Measurements from ENCODE around the gene KRTAP10-11. TPM values are rescaled to one million over a fixed set of nuclear protein-coding genes. Genes with fewer than 3 reads are reported as not detected.
"Not testable (repeated sequence)": the region's sequence is repeated elsewhere in the genome, so short reads cannot be mapped to it uniquely, and the experiment has no call there.

The KRTAP10-11 gene, protein sequence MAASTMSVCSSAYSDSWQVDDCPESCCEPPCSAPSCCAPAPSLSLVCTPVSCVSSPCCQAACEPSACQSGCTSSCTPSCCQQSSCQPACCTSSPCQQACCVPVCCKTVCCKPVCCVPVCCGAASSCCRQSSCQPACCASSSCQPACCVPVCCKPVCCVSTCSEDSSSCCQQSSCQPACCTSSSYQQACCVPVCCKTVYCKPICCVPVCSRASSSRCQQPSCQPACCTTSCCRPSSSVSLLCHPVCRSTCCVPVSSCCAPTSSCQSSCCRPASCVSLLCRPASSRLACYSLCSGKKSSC
- polyA plus RNA-seq (ENCODE audit: insufficient read length in 3 of 3): not detected
- long read RNA-seq, donor 1: 0 reads
- long read RNA-seq, donor 2: 0 reads
- long read RNA-seq, donor 3: 0 reads
- long read RNA-seq, donor 4: 0 reads
- long read RNA-seq, donor 5, partial matches to known transcripts: 0 of 1 reads
- long read RNA-seq, donor 5, other reads (novel, unspliced or antisense): 0 of 1 reads
- long read RNA-seq, donor 6: 0 reads
- long read RNA-seq, donor 7: 0 reads
- long read RNA-seq, donor 8, partial matches to known transcripts: 0 of 1 reads
- long read RNA-seq, donor 8, other reads (novel, unspliced or antisense): 0 of 1 reads
- long read RNA-seq, donor 9: 0 reads
- long read RNA-seq, donor 10: 0 reads
- long read RNA-seq, donor 11: 0 reads
- long read RNA-seq, donor 12: 0 reads
- long read RNA-seq, donor 13: 0 reads
- long read RNA-seq, donor 14: 0 reads
- long read RNA-seq, donor 15: 0 reads
- long read RNA-seq, donor 16: 0 reads

DNA sequence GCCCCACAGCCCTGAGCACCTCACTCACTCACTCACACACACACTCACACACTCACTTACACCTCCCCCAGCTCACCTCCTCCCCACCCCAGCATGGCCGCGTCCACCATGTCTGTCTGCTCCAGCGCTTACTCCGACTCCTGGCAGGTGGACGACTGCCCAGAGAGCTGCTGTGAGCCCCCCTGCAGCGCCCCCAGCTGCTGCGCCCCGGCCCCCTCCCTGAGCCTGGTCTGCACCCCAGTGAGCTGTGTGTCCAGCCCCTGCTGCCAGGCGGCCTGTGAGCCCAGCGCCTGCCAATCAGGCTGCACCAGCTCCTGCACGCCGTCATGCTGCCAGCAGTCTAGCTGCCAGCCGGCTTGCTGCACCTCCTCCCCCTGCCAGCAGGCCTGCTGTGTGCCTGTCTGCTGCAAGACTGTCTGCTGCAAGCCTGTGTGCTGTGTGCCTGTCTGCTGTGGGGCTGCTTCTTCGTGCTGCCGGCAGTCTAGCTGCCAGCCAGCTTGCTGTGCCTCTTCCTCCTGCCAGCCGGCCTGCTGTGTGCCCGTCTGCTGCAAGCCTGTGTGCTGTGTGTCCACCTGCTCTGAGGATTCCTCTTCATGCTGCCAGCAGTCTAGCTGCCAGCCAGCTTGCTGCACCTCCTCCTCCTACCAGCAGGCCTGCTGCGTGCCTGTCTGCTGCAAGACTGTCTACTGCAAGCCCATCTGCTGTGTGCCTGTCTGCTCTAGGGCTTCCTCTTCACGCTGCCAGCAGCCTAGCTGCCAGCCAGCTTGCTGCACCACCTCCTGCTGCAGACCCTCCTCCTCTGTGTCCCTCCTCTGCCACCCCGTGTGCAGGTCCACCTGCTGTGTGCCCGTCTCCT lies at the start of gene KRTAP10-11:
Gene KRTAP10-11, plus strand, starts transcription at position 49 of the 856 bp plus-strand sequence. Its CDS starts 45 bp downstream, at position 94.
- DNase-seq: not testable (repeated sequence)

DNA sequence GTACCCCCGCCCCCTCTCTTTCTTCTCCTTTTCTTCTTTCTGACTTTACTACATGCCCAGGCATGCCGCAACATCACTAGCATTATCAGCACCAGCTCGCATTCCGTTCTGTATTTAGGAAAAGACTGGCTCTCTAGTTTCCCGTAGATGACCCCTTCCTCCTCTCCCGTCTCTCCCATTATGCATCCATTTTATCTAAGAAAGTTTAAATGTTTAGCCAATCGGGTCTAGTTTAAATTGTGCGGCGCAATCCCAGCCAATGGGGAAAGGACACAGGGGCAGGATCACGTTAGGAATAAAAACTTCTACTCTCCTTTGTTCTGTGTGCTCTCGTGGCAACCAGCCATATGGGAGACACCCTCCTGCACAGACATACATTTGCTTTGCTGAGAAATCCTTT lies 48.2 kb upstream of the KRTAP10-11 start:
- DNase-seq: no peak

DNA sequence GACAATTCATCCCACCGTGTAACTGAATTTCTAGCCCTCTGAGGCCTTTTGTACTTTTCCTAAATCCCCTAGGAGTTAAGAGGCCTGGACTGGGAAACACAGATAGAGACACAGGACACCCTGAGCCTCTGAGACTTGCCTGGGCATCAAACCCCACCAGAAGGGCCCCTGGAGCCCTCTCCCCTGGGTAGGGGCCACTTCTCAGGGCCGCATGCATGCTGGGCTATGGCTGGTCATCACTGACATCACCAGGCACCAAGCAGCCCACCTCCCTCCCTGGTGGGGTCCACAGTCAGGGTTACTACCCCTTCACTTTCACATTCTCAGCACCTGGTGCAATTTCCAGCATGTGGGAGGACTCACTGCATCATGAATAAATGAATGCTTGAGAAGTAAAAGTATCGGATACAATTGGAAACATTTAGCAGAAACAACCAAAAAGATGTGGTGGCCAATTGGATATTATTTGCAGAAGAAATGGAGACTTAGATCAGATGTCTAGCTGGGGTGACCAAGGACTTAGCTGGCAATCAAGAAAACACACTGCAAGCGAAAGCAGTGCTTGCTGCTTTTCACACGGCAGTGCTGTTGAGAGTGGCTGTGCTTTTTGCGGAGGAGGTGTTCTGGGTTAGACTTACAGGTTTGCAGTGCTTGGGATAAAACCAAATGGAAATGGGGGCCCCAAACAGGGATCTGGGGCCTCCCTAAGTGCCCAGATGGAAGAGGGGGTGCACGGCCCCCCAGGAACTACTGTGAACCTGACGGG lies 46.8 kb upstream of the KRTAP10-11 start:
- no peak for DNase-seq

DNA sequence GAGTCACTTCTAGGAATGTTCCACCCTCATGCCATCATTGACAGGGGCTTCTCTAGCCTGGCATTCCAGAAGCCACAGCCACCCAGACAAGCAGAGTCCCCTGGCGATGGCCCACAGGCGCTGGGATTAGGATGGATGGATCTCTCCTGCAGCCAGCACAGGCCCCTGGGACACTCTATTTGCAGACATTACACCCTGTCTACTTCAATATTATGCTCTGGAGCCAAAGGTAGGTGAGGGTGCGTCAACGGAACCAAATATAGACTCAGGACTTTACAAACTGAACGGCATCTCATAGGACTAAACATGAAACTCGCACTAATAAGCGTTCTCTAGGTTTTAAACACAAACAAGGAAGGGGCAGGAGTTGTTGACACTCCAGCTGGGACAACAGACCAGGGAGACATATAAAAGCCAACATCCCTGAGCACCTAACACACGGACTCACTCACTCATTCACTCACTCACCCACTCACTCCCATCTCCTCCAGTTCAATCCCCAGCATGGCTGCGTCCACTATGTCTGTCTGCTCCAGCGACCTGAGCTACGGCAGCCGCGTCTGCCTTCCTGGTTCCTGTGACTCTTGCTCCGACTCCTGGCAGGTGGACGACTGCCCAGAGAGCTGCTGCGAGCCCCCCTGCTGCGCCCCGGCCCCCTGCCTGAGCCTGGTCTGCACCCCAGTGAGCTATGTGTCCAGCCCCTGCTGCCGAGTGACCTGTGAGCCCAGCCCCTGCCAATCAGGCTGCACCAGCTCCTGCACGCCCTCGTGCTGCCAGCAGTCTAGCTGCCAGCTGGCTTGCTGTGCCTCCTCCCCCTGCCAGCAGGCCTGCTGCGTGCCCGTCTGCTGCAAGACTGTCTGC lies 45.9 kb upstream of the KRTAP10-11 start, which contains the start of gene KRTAP10-7:
Gene KRTAP10-7, plus strand, starts transcription at position 480 of the 861 bp plus-strand sequence. Its CDS starts 25 bp downstream, at position 505.
- not testable (repeated sequence) for DNase-seq

DNA sequence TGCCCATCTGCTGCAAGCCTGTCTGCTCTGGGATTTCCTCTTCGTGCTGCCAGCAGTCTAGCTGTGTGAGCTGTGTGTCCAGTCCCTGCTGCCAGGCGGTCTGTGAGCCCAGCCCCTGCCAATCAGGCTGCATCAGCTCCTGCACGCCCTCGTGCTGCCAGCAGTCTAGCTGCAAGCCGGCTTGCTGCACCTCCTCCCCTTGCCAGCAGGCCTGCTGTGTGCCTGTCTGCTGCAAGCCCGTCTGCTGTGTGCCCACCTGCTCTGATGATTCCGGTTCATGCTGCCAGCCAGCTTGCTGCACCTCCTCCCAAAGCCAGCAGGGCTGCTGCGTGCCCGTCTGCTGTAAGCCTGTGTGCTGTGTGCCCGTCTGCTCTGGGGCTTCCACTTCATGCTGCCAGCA lies 45.1 kb upstream of the KRTAP10-11 start:
- not testable (repeated sequence) for DNase-seq

DNA sequence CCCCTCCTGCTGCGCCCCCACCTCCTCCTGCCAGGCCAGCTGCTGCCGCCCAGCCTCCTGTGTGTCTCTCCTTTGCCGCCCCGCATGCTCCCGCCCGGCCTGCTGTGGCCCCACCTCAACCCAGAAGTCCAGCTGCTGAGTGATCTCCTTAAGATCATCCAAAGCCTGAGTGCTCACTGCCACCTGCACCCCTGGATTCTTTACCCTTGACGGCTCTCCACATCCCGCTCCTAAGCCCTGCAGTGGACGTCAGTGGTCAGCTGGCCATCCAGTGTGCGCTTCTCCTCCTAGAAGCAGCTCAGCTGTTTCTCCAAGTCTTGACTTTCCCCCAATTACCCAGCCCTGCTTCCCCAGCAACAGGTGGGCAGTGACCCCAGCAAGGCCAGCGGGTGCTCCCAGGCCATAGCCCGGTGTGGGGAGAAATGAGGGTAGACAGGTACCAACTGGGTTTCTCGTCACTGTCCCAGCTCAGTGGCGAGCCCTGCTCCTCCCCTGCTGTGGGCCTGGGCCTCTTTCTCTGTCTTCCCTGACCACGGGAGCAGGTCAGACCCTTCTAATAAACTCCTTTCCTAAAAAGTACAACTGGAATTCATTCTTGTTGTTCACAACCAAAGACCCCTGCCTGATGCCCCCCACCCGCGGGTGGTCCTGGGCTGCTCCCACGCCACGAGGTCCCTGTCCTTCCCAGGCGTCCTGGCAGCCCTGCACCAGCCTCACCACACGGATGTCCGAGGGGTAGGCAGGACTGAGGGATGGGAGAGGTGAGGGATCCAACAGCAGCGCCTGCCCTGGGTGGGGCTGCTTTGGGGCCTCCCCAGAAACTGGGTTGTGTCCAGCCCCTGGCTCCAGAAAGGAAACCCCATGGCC lies 44.4 kb upstream of the KRTAP10-11 start:
- no peak for DNase-seq

DNA sequence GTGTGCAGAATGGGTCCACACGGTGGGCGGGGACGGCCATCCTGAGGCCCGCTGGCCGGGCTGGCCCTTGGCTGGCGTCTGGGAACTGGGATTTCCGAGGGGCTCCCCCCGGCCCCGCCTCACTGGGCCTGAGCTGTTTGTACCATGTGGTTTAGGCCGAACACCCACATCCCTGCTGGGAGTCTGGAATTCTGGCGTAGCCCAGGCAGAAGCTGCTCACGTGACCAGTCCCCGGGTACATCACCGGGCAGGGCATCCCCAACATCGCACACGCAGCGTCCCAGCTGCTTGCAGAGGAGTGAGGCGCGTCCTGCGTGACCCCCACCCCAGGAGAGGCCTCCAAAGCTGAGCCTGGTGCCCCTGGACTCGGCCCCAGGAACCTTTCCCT lies 43.8 kb upstream of the KRTAP10-11 start:
- no peak for DNase-seq

DNA sequence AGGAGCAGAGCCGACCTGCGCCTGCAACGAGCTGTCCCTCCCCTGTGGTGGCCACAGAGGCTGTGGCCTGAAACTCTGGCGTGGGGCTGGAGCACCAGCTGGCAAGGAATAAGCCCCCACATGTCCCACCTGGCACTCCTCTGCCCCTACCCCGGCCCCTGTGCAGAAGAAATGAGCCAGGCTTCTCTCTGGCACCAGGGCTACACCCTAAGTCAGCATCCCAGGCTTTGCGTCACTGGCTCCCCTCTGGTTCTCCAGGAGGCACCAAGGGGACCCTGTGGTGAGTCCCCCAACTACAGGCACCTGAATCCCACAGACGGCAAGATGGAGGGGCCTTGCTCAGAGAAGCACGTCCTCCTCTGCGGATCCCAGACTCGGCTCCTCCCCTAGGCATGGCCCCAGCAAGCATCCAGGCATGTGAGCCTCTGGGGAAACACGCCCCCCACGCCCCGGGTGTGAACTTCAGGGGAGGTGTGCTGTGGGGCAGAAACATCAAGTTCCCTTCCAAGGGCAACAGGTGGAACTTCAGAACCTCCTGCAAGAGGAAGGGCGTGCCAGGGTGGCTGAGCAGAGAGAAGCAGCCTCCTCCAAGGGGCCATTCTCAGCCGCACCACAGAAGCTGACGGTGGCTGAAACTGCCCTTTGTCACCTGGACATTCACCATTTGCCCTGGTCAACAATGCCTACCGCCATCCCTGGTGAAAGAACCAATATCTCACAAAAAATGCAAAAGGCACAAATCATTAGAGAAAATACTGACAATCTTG lies 42.9 kb upstream of the KRTAP10-11 start:
- no peak for DNase-seq

DNA sequence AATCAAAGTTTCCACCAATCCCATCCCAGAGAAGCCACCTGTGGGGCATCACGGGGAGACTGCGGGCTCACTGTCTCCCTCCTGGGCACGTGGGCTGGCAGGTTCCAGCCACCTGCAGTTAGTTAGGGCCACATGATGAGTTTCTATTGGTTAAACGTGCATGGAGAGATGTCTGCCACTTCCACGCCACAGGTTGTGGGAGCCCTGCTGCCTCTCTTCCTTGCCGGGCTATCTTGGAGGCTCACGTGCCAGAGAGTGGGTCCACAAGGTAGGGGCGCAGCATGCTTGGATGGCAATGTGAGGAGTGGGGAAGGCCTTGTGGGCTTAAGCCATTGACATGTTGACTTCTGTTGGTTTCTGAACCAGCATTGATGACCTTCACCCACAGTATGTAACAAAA lies 42.3 kb upstream of the KRTAP10-11 start:
- DNase-seq: no peak

DNA sequence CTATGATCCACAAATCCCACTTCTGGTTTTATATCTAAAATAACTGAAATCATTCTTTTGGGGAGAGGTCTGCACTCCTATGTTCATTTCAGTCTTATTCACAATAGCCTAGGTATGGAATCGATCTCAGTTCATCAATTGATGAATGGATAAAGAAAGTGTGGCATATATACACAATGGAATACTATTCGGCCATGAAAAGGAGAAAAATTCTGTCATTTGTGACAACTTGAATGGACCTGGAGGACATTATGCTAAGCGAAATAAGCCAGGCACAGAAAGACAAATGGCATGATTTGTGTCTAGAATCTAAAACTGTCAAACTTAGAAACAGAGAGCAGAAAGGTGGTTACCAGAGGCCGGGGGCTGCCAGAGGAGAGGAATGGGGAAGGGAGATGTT lies 39.7 kb upstream of the KRTAP10-11 start:
- DNase-seq: no peak

DNA sequence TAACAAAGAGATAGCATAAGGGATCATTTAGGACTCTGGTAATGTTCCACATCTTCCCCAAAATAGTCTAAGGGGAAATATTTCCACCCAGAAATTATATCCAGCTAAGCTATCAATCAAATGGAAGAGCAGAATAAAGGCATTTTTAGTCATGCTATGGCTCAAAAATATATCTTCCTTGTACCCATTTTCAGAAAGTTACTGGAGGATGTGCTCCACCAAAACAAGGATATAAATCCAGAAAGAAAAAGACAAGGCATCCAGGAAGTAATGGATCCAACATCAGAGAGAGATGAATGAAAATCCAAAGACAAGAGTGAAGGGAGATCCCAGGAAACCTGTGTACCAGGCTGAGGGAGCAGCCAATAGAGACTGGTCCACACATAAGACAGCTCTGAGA lies 37.0 kb upstream of the KRTAP10-11 start:
- DNase-seq: no peak

DNA sequence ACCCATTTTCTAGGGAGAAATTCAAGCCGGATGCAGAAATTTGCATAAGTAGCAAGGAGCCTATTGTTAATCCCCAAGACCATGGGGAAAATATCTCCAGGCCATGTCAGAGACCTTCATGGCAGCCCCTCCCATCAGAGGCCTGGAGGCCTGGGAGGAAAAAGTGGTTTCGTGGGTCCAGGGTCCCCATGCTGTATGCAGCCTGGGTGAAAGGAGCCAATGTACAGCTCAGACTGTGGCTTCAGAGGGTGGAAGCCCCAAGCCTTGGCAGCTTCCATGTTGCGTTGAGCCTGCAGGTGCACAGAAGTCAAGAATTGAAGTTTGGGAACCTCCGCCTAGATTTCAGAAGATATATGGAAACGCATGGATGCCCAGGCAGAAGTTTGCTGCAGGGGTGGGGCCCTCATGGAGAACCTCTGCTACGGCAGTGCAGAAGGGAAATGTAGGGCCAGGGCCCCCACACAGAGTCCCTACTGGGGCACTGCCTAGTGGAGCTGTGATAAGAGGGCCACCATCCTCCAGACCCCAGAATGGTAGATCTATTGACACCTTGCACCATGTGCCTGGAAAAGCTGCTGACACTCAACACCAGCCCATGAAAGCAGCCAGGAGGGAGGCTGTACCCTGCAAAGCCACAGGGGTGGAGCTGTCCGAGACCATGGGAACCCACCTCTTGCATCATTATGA lies 35.9 kb upstream of the KRTAP10-11 start:
- DNase-seq: not testable (repeated sequence)

DNA sequence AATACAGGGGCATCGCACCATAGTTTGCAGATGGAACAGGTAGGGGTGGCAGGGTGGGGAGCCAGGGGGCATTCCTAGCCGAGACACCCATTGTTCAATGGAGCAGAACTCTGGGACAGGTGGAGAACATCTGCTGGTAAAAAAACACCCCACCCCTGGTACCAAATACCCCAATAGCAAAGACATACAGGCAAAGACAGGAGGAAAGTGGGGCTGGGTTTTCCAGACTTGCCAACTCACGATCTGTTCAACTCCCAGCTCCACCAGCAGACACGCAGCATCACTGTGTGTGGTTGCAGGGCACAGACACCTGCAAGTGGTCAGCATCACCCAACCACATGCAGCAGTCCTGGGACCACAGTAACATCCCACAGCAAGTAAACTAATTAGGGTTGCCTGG lies 34.7 kb upstream of the KRTAP10-11 start:
- DNase-seq: no peak

DNA sequence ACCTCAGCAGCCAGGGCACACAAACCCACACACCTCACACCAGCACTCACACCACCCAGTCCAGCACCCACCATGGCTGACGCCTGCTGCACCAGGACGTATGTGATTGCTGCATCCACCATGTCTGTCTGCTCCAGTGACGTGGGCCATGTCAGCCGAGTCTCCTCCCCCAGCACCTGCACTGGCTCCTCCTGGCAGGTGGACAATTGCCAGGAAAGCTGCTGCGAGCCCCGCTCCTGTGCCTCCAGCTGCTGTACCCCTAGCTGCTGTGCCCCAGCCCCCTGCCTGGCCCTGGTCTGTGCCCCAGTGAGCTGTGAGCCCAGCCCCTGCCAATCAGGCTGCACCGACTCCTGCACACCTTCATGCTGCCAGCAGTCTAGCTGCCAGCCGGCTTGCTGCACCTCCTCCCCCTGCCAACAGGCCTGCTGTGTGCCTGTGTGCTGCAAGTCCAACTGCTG lies 34.2 kb upstream of the KRTAP10-11 start, which contains the start of gene KRTAP10-8:
Gene KRTAP10-8, plus strand, starts transcription at position 51 of the 458 bp plus-strand sequence. Its CDS starts 22 bp downstream, at position 73.
- no peak for DNase-seq

DNA sequence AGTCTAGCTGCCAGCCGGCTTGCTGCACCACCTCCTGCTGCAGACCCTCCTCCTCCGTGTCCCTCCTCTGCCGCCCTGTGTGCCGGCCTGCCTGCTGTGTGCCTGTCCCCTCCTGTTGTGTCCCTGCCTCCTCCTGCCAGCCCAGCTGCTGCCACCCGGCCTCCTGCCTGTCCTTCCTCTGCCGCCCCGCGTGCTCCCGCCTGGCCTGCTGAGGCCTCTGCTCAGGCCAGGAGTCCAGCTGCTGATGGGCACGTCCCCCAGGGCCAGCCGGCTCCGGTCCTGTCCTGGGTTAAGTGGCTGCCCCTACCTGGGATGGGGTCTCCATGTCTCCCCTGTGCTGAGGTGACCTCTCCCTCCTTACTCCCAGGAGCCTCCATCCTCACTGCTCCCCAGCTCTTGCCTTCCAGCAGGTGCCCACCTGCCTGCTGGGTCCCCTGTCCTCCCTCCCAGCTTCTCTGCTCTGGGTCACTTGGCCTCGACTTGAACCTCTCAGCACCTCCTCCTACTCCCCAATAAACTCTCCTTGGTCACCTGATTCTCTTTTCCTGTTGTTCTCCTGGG lies 33.5 kb upstream of the KRTAP10-11 start:
- no peak for DNase-seq

DNA sequence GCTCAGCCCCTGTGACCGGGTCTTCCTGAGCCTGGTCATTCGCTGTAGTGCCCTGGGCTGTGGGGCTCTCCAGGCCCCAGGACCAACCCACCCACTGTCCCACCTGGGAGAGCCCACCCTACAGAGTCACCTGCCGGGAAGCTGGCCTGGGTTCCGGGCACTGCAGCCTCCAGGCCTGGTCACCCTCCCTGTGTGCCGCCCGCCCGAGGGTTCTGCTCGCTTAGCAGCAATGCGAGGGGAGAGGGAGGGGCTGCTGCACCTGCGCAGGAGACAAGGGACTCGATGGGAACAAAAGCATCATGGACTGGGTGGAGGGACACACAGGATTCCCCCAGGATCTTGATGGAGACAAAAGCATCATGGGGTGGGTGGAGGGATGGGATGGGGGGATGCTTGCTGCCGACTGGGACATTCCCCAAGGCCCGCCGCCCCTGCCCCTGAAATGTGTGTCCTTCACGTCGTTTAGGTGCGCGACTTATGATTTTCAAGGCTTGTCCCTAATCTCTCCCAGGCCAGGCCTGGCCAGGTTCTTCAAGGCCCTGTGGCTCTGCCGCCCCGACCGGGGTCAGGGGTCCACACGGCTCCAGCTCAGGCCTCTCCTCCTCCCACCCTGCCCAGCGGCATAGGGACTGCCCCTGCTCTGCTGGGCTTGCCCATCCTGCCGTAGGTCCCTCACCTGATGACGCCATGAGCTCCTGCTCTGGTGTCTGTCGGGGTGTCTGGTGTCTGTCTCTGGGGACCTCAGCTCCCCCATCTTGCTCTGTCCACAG lies 32.6 kb upstream of the KRTAP10-11 start:
- DNase-seq: no peak
